Pons (tissue), 1 donor: Measurements from ENCODE around the gene HS3ST5.
"Not testable (repeated sequence)": the region's sequence is repeated elsewhere in the genome, so short reads cannot be mapped to it uniquely, and the experiment has no call there.

Experiments
- DNase-seq: peaks from one replicate; pipeline ENCODE4 v3.0.0-alpha.2; 2016; ENCODE audit warnings: low spot score

The HS3ST5 gene

GRCh38 chr6:114044566-114044965 lies 298.3 kb downstream of the HS3ST5 start:
- DNase-seq, result not testable (repeated sequence)

DNA sequence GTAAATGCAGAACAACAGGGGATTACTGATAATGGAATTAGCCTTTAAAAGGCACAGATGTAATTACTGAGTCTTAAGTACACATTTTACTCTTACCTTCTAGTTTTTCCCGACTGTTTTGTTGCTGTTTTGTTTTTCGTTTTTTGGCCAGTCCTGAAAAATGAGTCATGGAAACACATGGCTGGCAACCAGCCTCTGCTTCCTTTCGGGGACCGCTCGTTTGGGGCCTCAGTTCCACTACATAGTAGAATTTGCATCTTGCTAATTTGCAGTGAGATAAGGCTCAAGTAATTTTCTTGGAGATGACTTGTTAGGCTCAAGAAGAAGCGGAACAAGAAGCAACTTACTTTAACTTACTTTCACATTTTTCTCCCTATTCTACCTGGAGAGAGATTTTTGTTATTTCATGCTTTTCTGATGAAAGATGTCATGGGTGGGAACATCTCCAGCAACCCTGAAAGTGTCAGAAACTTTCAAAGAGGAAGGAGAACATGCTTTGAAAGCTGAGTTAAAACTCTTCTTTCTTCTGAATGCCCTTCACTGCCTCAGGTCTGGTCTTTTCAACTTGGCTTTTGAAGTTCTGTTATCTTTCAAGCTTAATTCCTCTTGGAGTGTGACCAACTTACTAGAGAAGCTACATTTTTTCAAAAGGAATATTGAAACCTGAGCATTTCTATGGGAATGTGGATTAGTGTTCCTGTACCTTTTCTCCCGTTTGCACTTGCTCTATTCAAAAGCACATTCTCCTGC lies 300.4 kb downstream of the HS3ST5 start:
- DNase-seq, result no peak

- no peak for DNase-seq
Observed at GRCh38 chr6:114040871-114041270, 302.0 kb downstream of the HS3ST5 start.

GRCh38 chr6:114039841-114040240 lies 303.0 kb downstream of the HS3ST5 start:
- no peak for DNase-seq

- no peak for DNase-seq
Observed at GRCh38 chr6:114033606-114034005, 309.2 kb downstream of the HS3ST5 start.

DNA sequence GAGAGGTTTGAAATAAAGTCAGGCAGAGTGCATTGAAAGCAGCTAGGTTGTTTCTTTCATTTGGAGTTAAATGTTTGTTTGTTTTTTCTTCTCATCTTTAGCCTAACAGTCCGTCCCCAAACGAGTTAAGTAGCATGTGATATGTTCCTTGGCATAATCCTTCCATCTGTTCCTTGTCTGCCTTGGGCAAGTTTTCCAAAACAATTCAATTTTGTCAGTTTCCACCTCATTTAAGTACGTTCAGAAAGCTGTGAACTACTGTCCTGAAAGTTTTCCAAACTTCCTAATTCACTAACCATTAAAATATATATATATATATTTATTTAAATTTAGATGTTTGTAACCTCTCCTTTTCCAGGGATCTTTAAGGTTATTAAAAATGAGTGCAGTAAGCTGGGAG lies 310.1 kb downstream of the HS3ST5 start:
- DNase-seq, result no peak

GRCh38 chr6:114030767-114031166 lies 312.1 kb downstream of the HS3ST5 start:
- peak; percentile 26 for DNase-seq

DNA sequence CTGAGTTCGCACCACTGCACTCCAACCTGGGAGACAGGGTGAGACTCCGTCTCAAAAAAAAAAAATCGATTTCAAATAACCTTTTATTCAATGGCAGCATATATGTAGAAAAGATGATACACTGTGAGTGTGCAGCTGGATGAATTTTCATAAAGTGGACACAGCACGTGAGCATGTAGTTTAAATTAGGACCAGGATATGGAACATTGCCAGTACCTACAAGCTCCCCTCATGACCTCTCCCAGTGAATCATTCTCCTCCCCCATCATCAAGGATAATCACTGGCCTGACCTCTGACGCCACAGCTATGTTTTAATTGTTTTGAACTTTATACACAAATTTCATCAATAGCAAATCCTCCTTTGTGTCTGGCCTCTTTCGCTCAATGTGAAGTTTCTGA lies 318.1 kb downstream of the HS3ST5 start:
- no peak for DNase-seq

DNA sequence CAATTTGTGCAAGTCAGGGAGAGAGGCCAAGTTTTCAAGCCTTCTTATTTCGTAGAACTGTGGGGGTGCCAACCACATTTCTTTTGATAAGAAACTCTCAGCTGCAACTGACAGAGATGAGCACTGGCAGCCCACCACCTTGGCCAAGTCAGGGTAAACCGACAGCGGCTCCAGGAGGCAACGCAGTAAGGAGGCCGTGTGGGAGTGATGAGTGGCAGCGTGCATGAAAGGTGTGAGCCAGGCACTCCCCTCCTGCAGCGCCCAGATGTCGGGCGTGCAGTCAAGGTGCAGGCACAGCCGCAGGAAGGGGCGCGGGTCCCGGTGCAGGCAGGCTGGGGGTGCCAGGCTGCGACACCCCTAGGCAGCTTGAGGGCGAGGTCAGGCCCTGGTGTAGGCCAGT lies 322.6 kb downstream of the HS3ST5 start:
- no peak for DNase-seq

GRCh38 chr6:114017146-114017545 lies 325.7 kb downstream of the HS3ST5 start:
- not testable (repeated sequence) for DNase-seq

- DNase-seq, result not testable (repeated sequence)
Observed at GRCh38 chr6:114014106-114014505, 328.7 kb downstream of the HS3ST5 start.

DNA sequence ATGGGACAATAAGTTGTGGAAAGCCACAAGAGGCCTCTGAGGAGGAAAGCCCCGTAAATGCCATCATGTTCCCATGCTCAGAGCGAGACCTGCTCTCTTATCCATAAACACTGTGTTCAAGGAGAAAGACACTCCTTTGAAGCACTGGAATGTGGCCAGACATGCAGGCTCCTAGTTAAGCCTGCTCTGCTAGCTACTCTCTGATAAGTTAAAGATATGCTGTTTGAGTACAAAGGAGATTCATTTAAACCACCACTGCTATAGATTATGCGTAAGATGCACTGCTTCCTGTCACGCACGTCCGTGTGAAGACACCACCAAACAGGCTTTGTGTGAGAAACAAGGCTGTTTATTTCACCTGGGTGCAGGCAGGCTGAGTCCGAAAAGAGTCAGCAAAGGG lies 331.3 kb downstream of the HS3ST5 start:
- DNase-seq, result not testable (repeated sequence)

DNA sequence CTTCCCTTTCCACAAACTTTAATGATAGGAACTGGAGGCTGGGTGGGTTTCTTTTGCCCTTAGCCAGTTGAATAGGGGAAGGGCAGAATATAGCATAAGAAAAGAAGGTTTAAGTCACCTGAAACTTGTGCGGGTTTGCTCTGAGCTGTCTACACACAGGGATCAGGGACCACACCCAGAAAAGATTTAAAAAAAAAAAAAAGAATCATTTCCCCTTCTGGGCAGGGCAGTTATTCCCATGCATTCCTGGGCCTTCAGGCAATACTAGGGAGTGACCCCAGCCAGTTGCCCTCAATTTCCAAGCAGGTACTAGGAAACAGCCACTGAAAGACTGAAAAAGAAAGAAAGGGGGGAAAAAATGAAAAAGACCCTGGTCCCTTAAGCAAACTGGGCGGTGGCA lies 332.3 kb downstream of the HS3ST5 start:
- no peak for DNase-seq

DNA sequence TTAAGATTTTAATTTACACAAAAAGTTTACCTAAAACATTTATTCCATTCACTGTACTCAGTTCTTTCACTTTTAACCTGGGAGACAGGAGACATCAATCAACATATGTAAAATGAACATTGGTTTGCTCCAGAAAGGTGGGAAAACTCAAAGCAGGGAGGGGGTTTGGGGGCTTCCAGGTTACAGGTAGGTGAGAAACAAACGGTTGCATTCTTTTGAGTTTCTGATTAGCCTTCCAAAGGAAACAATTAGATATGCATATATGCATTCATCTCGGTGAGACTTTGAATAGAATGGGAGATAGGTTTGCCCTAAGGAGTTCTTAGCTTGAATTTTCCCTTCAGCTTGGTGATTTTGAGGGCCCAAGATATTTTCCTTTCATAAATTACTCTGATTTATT lies 333.6 kb downstream of the HS3ST5 start:
- DNase-seq, result no peak

- DNase-seq, result no peak
Observed at GRCh38 chr6:114008331-114008730, 334.5 kb downstream of the HS3ST5 start.

DNA sequence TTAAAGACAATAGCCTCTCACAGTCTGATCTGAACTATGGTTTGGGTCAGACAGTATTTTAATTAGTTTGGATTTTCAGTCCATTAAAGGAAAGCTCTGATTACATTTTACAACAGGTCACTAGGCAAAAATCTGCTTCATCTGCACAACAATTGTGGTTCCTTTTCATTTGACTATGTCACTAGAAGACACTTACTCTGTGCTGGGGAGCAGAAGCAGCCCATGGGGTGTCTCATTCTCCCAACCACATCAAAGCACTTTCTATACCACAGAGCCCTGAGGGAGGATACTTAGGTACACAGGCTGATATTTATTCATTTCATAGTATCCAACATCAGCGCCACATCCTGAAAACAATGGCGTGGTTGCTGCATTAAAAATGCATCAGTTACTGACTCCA lies 335.3 kb downstream of the HS3ST5 start:
- DNase-seq, result no peak
